UCSD-AML1 (cell line): Measurements from ENCODE around the gene ARMCX5.
A peak's percentile ranks its signal among the peaks of the same experiment; 100 is the strongest.

Experiments
- DNase-seq: peaks from one replicate; lab custom pipeline; 2025; ENCODE audit not compliant: unreplicated experiment; lab: John Stamatoyannopoulos, UW

The ARMCX5 gene

GRCh38 chrX:102599084-102599950 is at the start of gene ARMCX5:
ARMCX5 (plus strand) TSS chrX:102599515; CDS start chrX:102602142, 2,627 bp downstream.
- DNase-seq = peak; percentile 81

GRCh38 chrX:102558607-102559006 is 40.7 kb upstream of the ARMCX5 start:
- DNase-seq = no peak

- DNase-seq = no peak
Observed at GRCh38 chrX:102560423-102561068, 38.8 kb upstream of the ARMCX5 start.

- DNase-seq = no peak
Observed at GRCh38 chrX:102580891-102581290, 18.4 kb upstream of the ARMCX5 start.

- DNase-seq = peak; percentile 25
Observed at GRCh38 chrX:102593367-102593766, 5.9 kb upstream of the ARMCX5 start.

- DNase-seq = no peak
Observed at GRCh38 chrX:102599951-102600579, 750 bp downstream of the ARMCX5 start.

GRCh38 chrX:102604327-102604726 is 5.0 kb downstream of the ARMCX5 start:
- no peak for DNase-seq

- DNase-seq = no peak
Observed at GRCh38 chrX:102606115-102606514, 6.8 kb downstream of the ARMCX5 start.

- no peak for DNase-seq
Observed at GRCh38 chrX:102610905-102611304, 11.6 kb downstream of the ARMCX5 start.

GRCh38 chrX:102624105-102624504 is 24.8 kb downstream of the ARMCX5 start:
- DNase-seq = no peak

GRCh38 chrX:102627640-102628039 is 28.3 kb downstream of the ARMCX5 start:
- no peak for DNase-seq

- DNase-seq = no peak
Observed at GRCh38 chrX:102637561-102637960, 38.2 kb downstream of the ARMCX5 start.

GRCh38 chrX:102650903-102651241 is 51.6 kb downstream of the ARMCX5 start:
- DNase-seq = no peak

- no peak for DNase-seq
Observed at GRCh38 chrX:102651242-102652011, 52.1 kb downstream of the ARMCX5 start, which contains the start of gene GPRASP1. GPRASP1 (plus strand) TSS chrX:102651483; CDS start chrX:102653914, 2,431 bp downstream.

GRCh38 chrX:102652031-102652688 is 52.8 kb downstream of the ARMCX5 start:
- no peak for DNase-seq
